HepG2 (cell line): ENCODE measurements around the gene MLNR. TPM values are rescaled to one million over a fixed set of nuclear protein-coding genes. Genes with fewer than 3 reads are reported as not detected.

ENCODE experiments used
- BORCS8-MEF2B ChIP-seq: sonication (generic); formaldehyde crosslinking; IDR thresholded peaks from 2 replicates; pipeline ENCODE4 v1.8.0; 2022; ENCODE audit warnings: mild to moderate bottlenecking, missing genetic modification reagents
- FOXA3 ChIP-seq: IDR thresholded peaks from 2 replicates; pipeline ENCODE4 v1.6.1; 2016; ENCODE audit warnings: missing genetic modification reagents, missing compliant biosample characterization
- HNRNPLL ChIP-seq: fragments of 200-400 bp; formaldehyde crosslinking; IDR thresholded peaks from 2 replicates; pipeline ENCODE4 v1.6.1; 2017; ENCODE audit warnings: mild to moderate bottlenecking, low read depth, low read length; ENCODE audit not compliant: poor library complexity, severe bottlenecking
- KDM4B ChIP-seq: sonication (generic); formaldehyde crosslinking; IDR thresholded peaks from 2 replicates; pipeline ENCODE4 v1.4.0; 2020; ENCODE audit warnings: missing genetic modification reagents
- NFKB2 ChIP-seq: sonication (generic); formaldehyde crosslinking; IDR thresholded peaks from 2 replicates; pipeline ENCODE4 v1.4.0; 2020; ENCODE audit warnings: missing genetic modification reagents, borderline replicate concordance
- PHB2 ChIP-seq: fragments of 450-650 bp; IDR thresholded peaks from 2 replicates; pipeline ENCODE4 v1.6.1; 2018; ENCODE audit not compliant: partially characterized antibody
- PHF8 ChIP-seq: sonication (generic); formaldehyde crosslinking; IDR thresholded peaks from 2 replicates; pipeline ENCODE4 v1.5.0; 2020; ENCODE audit warnings: missing genetic modification reagents
- SPEN ChIP-seq: sonication (generic); formaldehyde crosslinking; IDR thresholded peaks from 2 replicates; pipeline ENCODE4 v1.5.1; 2020; ENCODE audit warnings: low read depth, mild to moderate bottlenecking, missing genetic modification reagents
- TBP ChIP-seq: sonication (generic); formaldehyde crosslinking; IDR thresholded peaks from 2 replicates; pipeline ENCODE4 v1.5.0; 2020; ENCODE audit warnings: missing genetic modification reagents
- ZFP91 ChIP-seq: sonication (generic); formaldehyde crosslinking; IDR thresholded peaks from 2 replicates; pipeline ENCODE4 v1.9.0; 2022; ENCODE audit warnings: missing genetic modification reagents, mild to moderate bottlenecking, borderline replicate concordance
- ZFY ChIP-seq: sonication (generic); formaldehyde crosslinking; IDR thresholded peaks from 2 replicates; pipeline ENCODE4 v1.4.0; 2020; ENCODE audit warnings: missing genetic modification reagents
- ZFYVE20 ChIP-seq: sonication (generic); formaldehyde crosslinking; IDR thresholded peaks from 2 replicates; pipeline ENCODE4 v1.8.0; 2023; ENCODE audit warnings: low read depth, mild to moderate bottlenecking, moderate library complexity, missing genetic modification reagents, borderline replicate concordance
- ZNF431 ChIP-seq: sonication (generic); formaldehyde crosslinking; IDR thresholded peaks from 2 replicates; pipeline ENCODE4 v1.9.0; 2022; ENCODE audit warnings: missing genetic modification reagents, low read depth, mild to moderate bottlenecking, borderline replicate concordance
- ZNF781 ChIP-seq: sonication (generic); formaldehyde crosslinking; IDR thresholded peaks from 2 replicates; pipeline ENCODE4 v1.5.1; 2020; ENCODE audit warnings: borderline replicate concordance, mild to moderate bottlenecking, missing genetic modification reagents; ENCODE audit errors: not compliant biosample characterization
- polyA plus RNA-seq, 8 experiments: library from polyadenylated mRNA; depleted of rRNA in 3 of 8; stranded (reverse) in 7 of 8; unstranded in 1 of 8; fragments of >200 nt; fragmentation: Illumina TruSeq in 4 of 8; extraction: Trizol in 4 of 8; gene quantifications; 2 replicates each; pipeline versions ENCODE4 v1.2.1 to v1.2.3, GENCODE V29; 2011 to 2016; ENCODE audit warnings: low read depth in 4 of 8, missing spikeins in 1 of 8, mixed read lengths in 1 of 8; ENCODE audit not compliant: insufficient read depth in 1 of 8
- total RNA-seq, 5 experiments: library from RNA; depleted of rRNA; stranded (reverse); fragments of >200 nt; fragmentation: Illumina TruSeq; extraction: Trizol; gene quantifications; 2 replicates each; pipeline ENCODE4 v1.2.3, GENCODE V29; 2016; ENCODE audit warnings: low read depth in 1 of 5
- TF ChIP-seq, protein P1 (sequence below): sonication (generic); formaldehyde crosslinking; IDR thresholded peaks from 2 replicates; pipeline ENCODE4 v1.5.1; 2020; ENCODE audit warnings: mild to moderate bottlenecking, moderate library complexity, missing genetic modification reagents
- TF ChIP-seq, protein P2 (sequence below): sonication (generic); formaldehyde crosslinking; IDR thresholded peaks from 2 replicates; pipeline ENCODE4 v1.4.0; 2020; ENCODE audit warnings: missing genetic modification reagents

Gene MLNR
- total and polyA plus RNA-seq, 2 of the 13 experiments (the other 11 are each of a cell fraction or from before 2014, with no cell fraction given), result 0.46 TPM; not detected in 1

DNA sequence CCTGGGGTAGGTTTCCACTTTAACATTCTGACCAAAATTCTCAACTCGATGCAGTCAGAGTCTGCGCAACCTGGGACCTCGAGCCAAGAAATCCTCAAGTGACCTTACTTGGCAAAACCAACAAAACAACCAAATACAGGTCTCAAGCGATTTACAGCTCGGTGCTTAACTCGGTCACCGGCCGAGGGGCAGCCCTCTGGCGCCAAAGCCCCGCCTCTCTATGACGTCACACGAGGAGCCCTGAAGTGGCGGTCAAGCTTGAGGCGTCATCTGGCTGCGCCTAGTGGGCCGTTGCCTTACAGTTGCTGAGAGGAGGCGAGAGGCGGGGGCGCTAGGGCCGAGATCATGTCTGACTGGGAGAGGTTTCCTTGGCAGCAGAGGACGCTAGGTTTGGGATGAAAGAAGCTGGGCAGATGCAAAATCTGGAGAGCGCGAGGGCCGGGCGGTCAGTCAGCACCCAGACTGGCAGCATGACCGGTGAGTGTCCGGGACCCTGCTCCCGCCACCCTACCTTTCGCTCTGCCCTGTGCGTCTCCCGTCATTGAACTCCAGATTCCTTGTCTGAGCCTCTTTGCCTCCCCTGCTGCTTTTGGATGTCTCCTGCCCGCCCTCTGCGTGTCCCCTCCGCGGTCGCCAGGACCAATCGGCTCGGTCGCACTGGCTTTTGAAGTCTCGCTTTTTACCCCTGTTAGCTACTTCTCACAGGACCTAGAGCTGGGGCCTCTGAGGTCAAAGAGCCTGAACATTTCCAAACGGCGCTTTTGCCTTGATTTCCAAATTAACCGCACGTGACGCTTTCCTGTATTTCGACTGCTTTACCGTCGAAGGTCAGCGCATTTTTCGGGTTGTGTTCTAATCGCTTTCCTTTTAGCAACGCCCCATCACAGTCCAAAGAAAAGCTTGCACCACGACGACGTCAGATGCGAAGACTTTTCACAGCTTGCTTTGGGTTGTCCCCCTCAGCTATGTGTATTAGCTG is 27.8 kb downstream of the MLNR start, which contains the start of gene CDADC1 (continued):
- TF ChIP-seq ZFP91, result peak; percentile 83; the same call in 1 of the 2 replicates
- peak; percentile 74 for TF ChIP-seq SPEN (CRISPR knock-in tag)
- TF ChIP-seq ZNF431 (CRISPR knock-in tag), result peak; percentile 52; the same call in 1 of the 2 replicates
- TF ChIP-seq, protein P1, sequence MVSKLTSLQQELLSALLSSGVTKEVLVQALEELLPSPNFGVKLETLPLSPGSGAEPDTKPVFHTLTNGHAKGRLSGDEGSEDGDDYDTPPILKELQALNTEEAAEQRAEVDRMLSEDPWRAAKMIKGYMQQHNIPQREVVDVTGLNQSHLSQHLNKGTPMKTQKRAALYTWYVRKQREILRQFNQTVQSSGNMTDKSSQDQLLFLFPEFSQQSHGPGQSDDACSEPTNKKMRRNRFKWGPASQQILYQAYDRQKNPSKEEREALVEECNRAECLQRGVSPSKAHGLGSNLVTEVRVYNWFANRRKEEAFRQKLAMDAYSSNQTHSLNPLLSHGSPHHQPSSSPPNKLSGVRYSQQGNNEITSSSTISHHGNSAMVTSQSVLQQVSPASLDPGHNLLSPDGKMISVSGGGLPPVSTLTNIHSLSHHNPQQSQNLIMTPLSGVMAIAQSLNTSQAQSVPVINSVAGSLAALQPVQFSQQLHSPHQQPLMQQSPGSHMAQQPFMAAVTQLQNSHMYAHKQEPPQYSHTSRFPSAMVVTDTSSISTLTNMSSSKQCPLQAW (CRISPR knock-in tag), result peak; percentile 86
- TF ChIP-seq ZFY (CRISPR knock-in tag), result peak; percentile 81
- 0 out of 2 replicates have a peak, but pooled peaks have one; percentile 52 for TF ChIP-seq KDM4B
- peak; percentile 67; the same call in 1 of the 2 replicates for TF ChIP-seq BORCS8-MEF2B (CRISPR knock-in tag)
- TF ChIP-seq PHF8, result peak; percentile 70
- peak; percentile 14 for TF ChIP-seq ZNF781 (CRISPR knock-in tag)
- peak; percentile 40 for TF ChIP-seq FOXA3
- TF ChIP-seq TBP (CRISPR knock-in tag), result no peak
- TF ChIP-seq ZFYVE20 (CRISPR knock-in tag), result no peak
- peak; percentile 42 for TF ChIP-seq HNRNPLL
- TF ChIP-seq PHB2, result no peak
- 0 out of 2 replicates have a peak, but pooled peaks have one; percentile 33 for TF ChIP-seq NFKB2 (CRISPR knock-in tag)
- TF ChIP-seq, protein P2, sequence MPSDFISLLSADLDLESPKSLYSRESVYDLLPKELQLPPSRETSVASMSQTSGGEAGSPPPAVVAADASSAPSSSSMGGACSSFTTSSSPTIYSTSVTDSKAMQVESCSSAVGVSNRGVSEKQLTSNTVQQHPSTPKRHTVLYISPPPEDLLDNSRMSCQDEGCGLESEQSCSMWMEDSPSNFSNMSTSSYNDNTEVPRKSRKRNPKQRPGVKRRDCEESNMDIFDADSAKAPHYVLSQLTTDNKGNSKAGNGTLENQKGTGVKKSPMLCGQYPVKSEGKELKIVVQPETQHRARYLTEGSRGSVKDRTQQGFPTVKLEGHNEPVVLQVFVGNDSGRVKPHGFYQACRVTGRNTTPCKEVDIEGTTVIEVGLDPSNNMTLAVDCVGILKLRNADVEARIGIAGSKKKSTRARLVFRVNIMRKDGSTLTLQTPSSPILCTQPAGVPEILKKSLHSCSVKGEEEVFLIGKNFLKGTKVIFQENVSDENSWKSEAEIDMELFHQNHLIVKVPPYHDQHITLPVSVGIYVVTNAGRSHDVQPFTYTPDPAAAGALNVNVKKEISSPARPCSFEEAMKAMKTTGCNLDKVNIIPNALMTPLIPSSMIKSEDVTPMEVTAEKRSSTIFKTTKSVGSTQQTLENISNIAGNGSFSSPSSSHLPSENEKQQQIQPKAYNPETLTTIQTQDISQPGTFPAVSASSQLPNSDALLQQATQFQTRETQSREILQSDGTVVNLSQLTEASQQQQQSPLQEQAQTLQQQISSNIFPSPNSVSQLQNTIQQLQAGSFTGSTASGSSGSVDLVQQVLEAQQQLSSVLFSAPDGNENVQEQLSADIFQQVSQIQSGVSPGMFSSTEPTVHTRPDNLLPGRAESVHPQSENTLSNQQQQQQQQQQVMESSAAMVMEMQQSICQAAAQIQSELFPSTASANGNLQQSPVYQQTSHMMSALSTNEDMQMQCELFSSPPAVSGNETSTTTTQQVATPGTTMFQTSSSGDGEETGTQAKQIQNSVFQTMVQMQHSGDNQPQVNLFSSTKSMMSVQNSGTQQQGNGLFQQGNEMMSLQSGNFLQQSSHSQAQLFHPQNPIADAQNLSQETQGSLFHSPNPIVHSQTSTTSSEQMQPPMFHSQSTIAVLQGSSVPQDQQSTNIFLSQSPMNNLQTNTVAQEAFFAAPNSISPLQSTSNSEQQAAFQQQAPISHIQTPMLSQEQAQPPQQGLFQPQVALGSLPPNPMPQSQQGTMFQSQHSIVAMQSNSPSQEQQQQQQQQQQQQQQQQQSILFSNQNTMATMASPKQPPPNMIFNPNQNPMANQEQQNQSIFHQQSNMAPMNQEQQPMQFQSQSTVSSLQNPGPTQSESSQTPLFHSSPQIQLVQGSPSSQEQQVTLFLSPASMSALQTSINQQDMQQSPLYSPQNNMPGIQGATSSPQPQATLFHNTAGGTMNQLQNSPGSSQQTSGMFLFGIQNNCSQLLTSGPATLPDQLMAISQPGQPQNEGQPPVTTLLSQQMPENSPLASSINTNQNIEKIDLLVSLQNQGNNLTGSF (CRISPR knock-in tag), result 0 out of 2 replicates have a peak, but pooled peaks have one; percentile 24
